ENCODE results near the gene MGRN1.

Gene MGRN1

GRCh38 chr16:4691666-4692412 lies 67.2 kb downstream of the MGRN1 start:
- no peak overlapping the region for H3K4me3 ChIP-seq (ENCODE audit: insufficient read depth in 1 of 2, low read depth in 1 of 2, low read length in 2 of 2)
- no peak overlapping the region for H2BK120ac ChIP-seq (ENCODE audit: low read depth, low read length)
- H2BK5ac ChIP-seq (ENCODE audit: low read depth, low read length, poor library complexity, severe bottlenecking), result no peak overlapping the region
- H2AFZ ChIP-seq (ENCODE audit: low read depth, low read length), result no peak overlapping the region
- no peak overlapping the region for H3K4me2 ChIP-seq (ENCODE audit: low read length, poor library complexity, severe bottlenecking)
- H3K27me3 ChIP-seq (ENCODE audit: control insufficient read depth in 1 of 2, insufficient read depth in 1 of 2, low read length in 2 of 2), result no peaks in the 10 kb centered on the region
- H3K4me1 ChIP-seq (ENCODE audit: control insufficient read depth, insufficient read depth, low read depth, low read length), result peaks cover 32% of the 10 kb centered on the region
- no peak overlapping the region for H2BK12ac ChIP-seq (ENCODE audit: low read length in 2 of 2)
- no peak overlapping the region for H4K8ac ChIP-seq (ENCODE audit: low read length)
- no peak overlapping the region for H3K23ac ChIP-seq (ENCODE audit: low read length in 2 of 2)
- no peak overlapping the region for H2BK15ac ChIP-seq (ENCODE audit: low read depth, poor library complexity, severe bottlenecking)
- H3K79me1 ChIP-seq (replicated peaks; ENCODE audit: low read length, poor library complexity, severe bottlenecking), result peaks cover 10% of the 10 kb centered on the region
- H2AK5ac ChIP-seq (ENCODE audit: low read length, severe bottlenecking), result no peak overlapping the region
- peak overlapping the region; percentile 81 for H3K9ac ChIP-seq (ENCODE audit: low read length)
- DNase-seq, result no peak
- peaks cover 31 to 69% of the 10 kb centered on the region in 2 experiments for H3K36me3 ChIP-seq (ENCODE audit: control insufficient read depth in 1 of 2, insufficient read depth in 2 of 2, low read depth in 1 of 2, low read length in 2 of 2)
- H3K9me3 ChIP-seq (ENCODE audit: control insufficient read depth, low read length), result no peaks in the 10 kb centered on the region
- H4K91ac ChIP-seq (ENCODE audit: low read length), result no peak overlapping the region
- no peak overlapping the region for H3K27ac ChIP-seq (ENCODE audit: low read length, poor library complexity, severe bottlenecking)
- no peak overlapping the region for H3K14ac ChIP-seq (ENCODE audit: low read length in 2 of 2)
- H3K4ac ChIP-seq (ENCODE audit: low read depth in 1 of 2, low read length in 2 of 2), result no peak overlapping the region
- no peak overlapping the region for H3K18ac ChIP-seq (ENCODE audit: low read depth in 1 of 2, low read length in 2 of 2)
- WGBS, result 85% methylated on average over 19 of the region's 20 CpGs

DNA sequence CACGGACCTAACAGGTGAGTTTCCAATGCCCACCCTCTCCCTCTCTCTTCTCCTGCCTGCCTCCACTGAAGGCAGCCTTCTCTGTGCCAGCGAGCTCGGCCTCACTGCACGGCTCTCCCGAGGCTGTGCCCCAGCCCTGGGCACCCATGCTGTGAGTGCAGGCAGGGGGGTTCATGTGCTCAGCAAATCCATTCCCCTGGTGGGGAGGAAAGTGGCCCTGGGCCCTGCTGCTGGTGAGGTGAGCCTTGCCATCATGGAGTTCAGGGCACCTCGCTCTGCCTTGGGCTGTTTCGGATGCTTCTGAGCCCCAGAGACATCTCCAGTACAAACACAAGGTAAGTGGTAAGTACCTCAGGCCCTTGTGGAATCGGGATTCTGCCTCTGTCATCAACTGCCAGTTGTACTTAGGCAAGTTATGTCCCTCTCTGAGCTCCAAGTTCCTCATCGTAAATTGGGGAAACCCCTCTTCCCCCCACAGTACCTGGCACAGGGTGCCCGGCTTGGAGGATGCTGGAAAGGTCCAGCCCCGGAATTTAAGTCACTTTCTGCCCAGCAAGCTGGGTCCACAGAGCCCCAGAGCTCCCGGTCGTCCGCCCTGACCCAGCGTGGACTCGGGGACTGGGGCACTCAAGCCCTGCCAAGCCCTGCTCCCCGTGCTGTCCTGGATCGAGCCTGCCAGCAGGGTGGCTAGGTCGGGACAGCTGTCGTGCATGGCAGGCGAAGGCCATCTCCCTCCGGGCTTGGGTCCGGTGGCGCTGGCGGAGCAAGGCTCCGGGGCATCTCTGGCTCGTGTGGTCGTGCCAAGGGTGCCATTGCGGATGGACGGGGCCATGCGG lies 68.1 kb downstream of the MGRN1 start:
- no peak overlapping the region for H4K8ac ChIP-seq (ENCODE audit: low read length)
- no peaks in the 10 kb centered on the region for H3K9me3 ChIP-seq (ENCODE audit: control insufficient read depth, low read length)
- no peaks in the 10 kb centered on the region for H3K27me3 ChIP-seq (ENCODE audit: control insufficient read depth in 1 of 2, insufficient read depth in 1 of 2, low read length in 2 of 2)
- H2BK12ac ChIP-seq (ENCODE audit: low read length in 2 of 2), result peak overlapping the region in 1 of 2 experiments; percentile 4
- H3K9ac ChIP-seq (ENCODE audit: low read length), result peak overlapping the region; percentile 81
- peak overlapping the region; percentile 33 for H2AFZ ChIP-seq (ENCODE audit: low read depth, low read length)
- peaks cover 34 to 69% of the 10 kb centered on the region in 2 experiments for H3K36me3 ChIP-seq (ENCODE audit: control insufficient read depth in 1 of 2, insufficient read depth in 2 of 2, low read depth in 1 of 2, low read length in 2 of 2)
- H2BK15ac ChIP-seq (ENCODE audit: low read depth, poor library complexity, severe bottlenecking), result no peak overlapping the region
- peak overlapping the region; percentile 72 for H4K91ac ChIP-seq (ENCODE audit: low read length)
- no peak overlapping the region for H2BK120ac ChIP-seq (ENCODE audit: low read depth, low read length)
- H3K4me1 ChIP-seq (ENCODE audit: control insufficient read depth, insufficient read depth, low read depth, low read length), result peaks cover 32% of the 10 kb centered on the region
- peak overlapping the region in 1 of 2 experiments; percentile 60 for H3K4ac ChIP-seq (ENCODE audit: low read depth in 1 of 2, low read length in 2 of 2)
- no peak overlapping the region for H3K27ac ChIP-seq (ENCODE audit: low read length, poor library complexity, severe bottlenecking)
- H2AK5ac ChIP-seq (ENCODE audit: low read length, severe bottlenecking), result no peak overlapping the region
- H3K14ac ChIP-seq (ENCODE audit: low read length in 2 of 2), result peak overlapping the region in 1 of 2 experiments; percentile 86
- H3K18ac ChIP-seq (ENCODE audit: low read depth in 1 of 2, low read length in 2 of 2), result peak overlapping the region; percentile 8 to 64
- peak overlapping the region; percentile 8 for H2BK5ac ChIP-seq (ENCODE audit: low read depth, low read length, poor library complexity, severe bottlenecking)
- H3K79me1 ChIP-seq (replicated peaks; ENCODE audit: low read length, poor library complexity, severe bottlenecking), result peaks cover 11% of the 10 kb centered on the region
- DNase-seq, result peak; percentile 8
- H3K23ac ChIP-seq (ENCODE audit: low read length in 2 of 2), result no peak overlapping the region
- WGBS, result 37% methylated on average over 31 of the region's 31 CpGs
- H3K4me2 ChIP-seq (ENCODE audit: low read length, poor library complexity, severe bottlenecking), result peak overlapping the region; percentile 67
- peak overlapping the region; percentile 61 to 87 for H3K4me3 ChIP-seq (ENCODE audit: insufficient read depth in 1 of 2, low read depth in 1 of 2, low read length in 2 of 2)

DNA sequence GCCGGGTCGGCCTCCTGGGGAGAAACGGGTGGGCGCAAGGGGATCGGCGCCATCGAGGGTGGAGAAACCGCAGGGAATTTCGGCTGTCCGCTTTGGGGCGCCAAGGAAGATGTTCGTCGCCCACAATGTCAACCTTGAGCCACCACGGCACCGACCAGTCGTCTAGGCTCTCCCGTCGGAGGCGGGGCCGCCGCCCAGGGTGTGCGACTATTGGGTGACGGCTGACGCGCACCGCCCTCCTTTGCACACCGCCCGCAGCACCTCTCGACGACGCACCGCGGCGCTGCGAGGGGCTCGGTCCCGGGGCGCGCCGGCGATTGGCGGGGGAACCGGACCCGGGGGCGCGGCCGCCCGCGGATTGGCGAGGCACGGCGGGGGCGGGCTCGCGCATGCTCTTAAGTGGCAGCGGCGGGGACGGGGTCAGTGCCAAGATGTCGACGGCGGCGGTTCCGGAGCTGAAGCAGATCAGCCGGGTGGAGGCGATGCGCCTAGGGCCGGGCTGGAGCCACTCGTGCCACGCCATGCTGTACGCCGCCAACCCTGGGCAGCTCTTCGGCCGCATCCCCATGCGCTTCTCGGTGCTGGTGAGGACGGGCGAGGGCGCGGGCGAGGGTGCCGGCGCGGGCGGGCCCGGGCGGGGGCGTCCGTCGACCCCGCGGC lies 68.8 kb downstream of the MGRN1 start, which contains the start of gene NUDT16L1:
TSS of gene NUDT16L1 (plus strand) at position 267 of the 660 bp plus-strand sequence. CDS start at position 432, 165 bp downstream.
- Histone ChIP-seq H3K14ac (ENCODE audit: low read length in 2 of 2) (peak within 1 kb of the TSS in 1 of 2 experiments; percentile 97), H3K4me2 (ENCODE audit: low read length, poor library complexity, severe bottlenecking) (peak within 1 kb of the TSS; percentile 82), H3K9me3 (ENCODE audit: control insufficient read depth, low read length) (no peaks in the 10 kb centered on the region), H3K27me3 (ENCODE audit: control insufficient read depth in 1 of 2, insufficient read depth in 1 of 2, low read length in 2 of 2) (no peaks in the 10 kb centered on the region), H3K4me3 (ENCODE audit: insufficient read depth in 1 of 2, low read depth in 1 of 2, low read length in 2 of 2) (peak within 1 kb of the TSS; percentile 89 to 95), H3K4ac (ENCODE audit: low read depth in 1 of 2, low read length in 2 of 2) (peak within 1 kb of the TSS; percentile 54 to 92), H4K91ac (ENCODE audit: low read length) (peak within 1 kb of the TSS; percentile 90), H3K9ac (ENCODE audit: low read length) (peak within 1 kb of the TSS; percentile 85), H3K4me1 (ENCODE audit: control insufficient read depth, insufficient read depth, low read depth, low read length) (peaks cover 32% of the 10 kb centered on the region), H2BK120ac (ENCODE audit: low read depth, low read length) (no peak within 1 kb of the TSS), H4K8ac (ENCODE audit: low read length) (peak within 1 kb of the TSS; percentile 73), H3K36me3 (ENCODE audit: control insufficient read depth in 1 of 2, insufficient read depth in 2 of 2, low read depth in 1 of 2, low read length in 2 of 2) (peaks cover 40 to 69% of the 10 kb centered on the region in 2 experiments), H3K27ac (ENCODE audit: low read length, poor library complexity, severe bottlenecking) (peak within 1 kb of the TSS; percentile 48), H2AK5ac (ENCODE audit: low read length, severe bottlenecking) (no peak within 1 kb of the TSS), H3K79me1 (replicated peaks; ENCODE audit: low read length, poor library complexity, severe bottlenecking) (peaks cover 13% of the 10 kb centered on the region), H3K18ac (ENCODE audit: low read depth in 1 of 2, low read length in 2 of 2) (peak within 1 kb of the TSS; percentile 83 to 93), H2BK5ac (ENCODE audit: low read depth, low read length, poor library complexity, severe bottlenecking) (peak within 1 kb of the TSS; percentile 8), H2AFZ (ENCODE audit: low read depth, low read length) (peak within 1 kb of the TSS; percentile 68), H3K23ac (ENCODE audit: low read length in 2 of 2) (peak within 1 kb of the TSS; percentile 70 to 99), H2BK12ac (ENCODE audit: low read length in 2 of 2) (peak within 1 kb of the TSS in 1 of 2 experiments; percentile 76), H2BK15ac (ENCODE audit: low read depth, poor library complexity, severe bottlenecking) (peak within 1 kb of the TSS; percentile 64)
- under 1% methylated on average over 69 of the region's 91 CpGs for WGBS
- peak; percentile 95 for DNase-seq

All from mesenchymal stem cell (in vitro differentiated cells and primary cell).